Endothelial cell (in vitro differentiated cells): ENCODE results near the gene P2RX4. TPM values are rescaled to one million over a fixed set of nuclear protein-coding genes. Genes with fewer than 3 reads are reported as not detected.
"Not testable (repeated sequence)": the region's sequence is repeated elsewhere in the genome, so short reads cannot be mapped to it uniquely, and the experiment has no call there.

ENCODE experiments used
- DNase-seq: peaks from one replicate; pipeline ENCODE4 v3.0.0; 2021; ENCODE audit warnings: low spot score
- H3K27ac Mint-ChIP-seq: one replicate; pipeline ENCODE4 v1.8.0; 2021; ENCODE audit warnings: mixed read lengths, inconsistent platforms; ENCODE audit not compliant: unreplicated experiment
- H3K27me3 Mint-ChIP-seq: one replicate; pipeline ENCODE4 v1.8.0; 2021; ENCODE audit warnings: mild to moderate bottlenecking, moderate library complexity, mixed read lengths, inconsistent platforms; ENCODE audit not compliant: unreplicated experiment
- H3K36me3 Mint-ChIP-seq: one replicate; pipeline ENCODE4 v1.8.0; 2021; ENCODE audit warnings: mild to moderate bottlenecking, low read depth, mixed read lengths, inconsistent platforms; ENCODE audit not compliant: unreplicated experiment
- H3K4me1 Mint-ChIP-seq: one replicate; pipeline ENCODE4 v1.8.0; 2021; ENCODE audit warnings: mild to moderate bottlenecking, mixed read lengths, inconsistent platforms; ENCODE audit not compliant: unreplicated experiment
- H3K4me3 Mint-ChIP-seq: one replicate; pipeline ENCODE4 v1.8.0; 2021; ENCODE audit warnings: mild to moderate bottlenecking, mixed read lengths, inconsistent platforms; ENCODE audit not compliant: unreplicated experiment
- H3K9me3 Mint-ChIP-seq: one replicate; pipeline ENCODE4 v1.8.0; 2021; ENCODE audit warnings: mixed read lengths, inconsistent platforms; ENCODE audit not compliant: unreplicated experiment
- CTCF ChIP-seq: fragments of 200-600 bp; sonication (generic); IDR thresholded peaks from one replicate; pipeline ENCODE4 v1.5.0; 2021; ENCODE audit warnings: antibody characterized with exemption; ENCODE audit not compliant: unreplicated experiment
- total RNA-seq: library from RNA; stranded (reverse); fragmentation: NEBNext Ultra II Directional; extraction: Animal tissue kit (Norgen Biotek cat#: 25700); gene quantifications from one replicate; pipeline ENCODE4 v1.2.1, GENCODE V29; 2021; ENCODE audit not compliant: unreplicated experiment

The P2RX4 gene
- total RNA-seq, 1 donor from 2014 or later: 20.0 TPM

GRCh38 chr12:121224591-121224990, 14.7 kb downstream of the P2RX4 start:
- Mint-ChIP-seq H3K27ac (no peak overlapping the region), H3K4me1 (no peaks in the 10 kb centered on the region), H3K9me3 (no peaks in the 10 kb centered on the region), H3K27me3 (peaks cover 2% of the 10 kb centered on the region), H3K4me3 (no peak overlapping the region), H3K36me3 (no peaks in the 10 kb centered on the region)
- TF ChIP-seq CTCF: no peak
- DNase-seq: no peak

GRCh38 chr12:121226399-121226798, 16.5 kb downstream of the P2RX4 start:
- no peak for DNase-seq
- no peaks in the 10 kb centered on the region for H3K36me3 Mint-ChIP-seq
- no peaks in the 10 kb centered on the region for H3K4me1 Mint-ChIP-seq
- H3K27me3 Mint-ChIP-seq: peaks cover 3% of the 10 kb centered on the region
- no peaks in the 10 kb centered on the region for H3K9me3 Mint-ChIP-seq
- H3K27ac Mint-ChIP-seq: no peak overlapping the region
- TF ChIP-seq CTCF: no peak
- H3K4me3 Mint-ChIP-seq: no peak overlapping the region

GRCh38 chr12:121226871-121227270, 16.9 kb downstream of the P2RX4 start:
- not testable (repeated sequence) for H3K9me3 Mint-ChIP-seq, H3K4me1 Mint-ChIP-seq, H3K4me3 Mint-ChIP-seq, H3K27me3 Mint-ChIP-seq, DNase-seq, H3K27ac Mint-ChIP-seq, H3K36me3 Mint-ChIP-seq

GRCh38 chr12:121227294-121227693, 17.4 kb downstream of the P2RX4 start:
- H3K27me3 Mint-ChIP-seq: peaks cover 6% of the 10 kb centered on the region
- DNase-seq: no peak
- TF ChIP-seq CTCF: no peak
- no peak overlapping the region for H3K27ac Mint-ChIP-seq
- H3K9me3 Mint-ChIP-seq: no peaks in the 10 kb centered on the region
- no peaks in the 10 kb centered on the region for H3K36me3 Mint-ChIP-seq
- no peaks in the 10 kb centered on the region for H3K4me1 Mint-ChIP-seq
- no peak overlapping the region for H3K4me3 Mint-ChIP-seq

- Mint-ChIP-seq H3K27me3 (peaks cover 11% of the 10 kb centered on the region), H3K27ac (no peak overlapping the region), H3K4me3 (no peak overlapping the region), H3K9me3 (no peaks in the 10 kb centered on the region), H3K36me3 (peaks cover 4% of the 10 kb centered on the region), H3K4me1 (no peaks in the 10 kb centered on the region)
- no peak for DNase-seq
- TF ChIP-seq CTCF: no peak
Measured at GRCh38 chr12:121228919-121229665, 19.2 kb downstream of the P2RX4 start.
